HepG2 (cell line): ENCODE measurements around the gene SDE2. TPM values are rescaled to one million over a fixed set of nuclear protein-coding genes. Genes with fewer than 3 reads are reported as not detected.

Experiments
- CBFB ChIP-seq: sonication (generic); formaldehyde crosslinking; IDR thresholded peaks from 2 replicates; pipeline ENCODE4 v1.4.0; 2020; ENCODE audit warnings: missing genetic modification reagents
- CENPX ChIP-seq: sonication (generic); formaldehyde crosslinking; IDR thresholded peaks from 2 replicates; pipeline ENCODE4 v1.9.0; 2021; ENCODE audit warnings: mild to moderate bottlenecking, missing genetic modification reagents, moderate library complexity
- EEA1 ChIP-seq: sonication (generic); formaldehyde crosslinking; IDR thresholded peaks from 2 replicates; pipeline ENCODE4 v1.5.1; 2020; ENCODE audit warnings: mild to moderate bottlenecking, missing genetic modification reagents, borderline replicate concordance
- IRF2 ChIP-seq: IDR thresholded peaks from 2 replicates; pipeline ENCODE4 v1.6.1; 2018; ENCODE audit warnings: missing genetic modification reagents, missing compliant biosample characterization
- PHF20 ChIP-seq: sonication (generic); formaldehyde crosslinking; IDR thresholded peaks from 2 replicates; pipeline ENCODE4 v1.5.0; 2020; ENCODE audit warnings: mild to moderate bottlenecking, missing genetic modification reagents
- RARA ChIP-seq: IDR thresholded peaks from 2 replicates; pipeline ENCODE4 v1.6.1; 2016; ENCODE audit warnings: missing genetic modification reagents, missing compliant biosample characterization
- SAP130 ChIP-seq: IDR thresholded peaks from 2 replicates; pipeline ENCODE4 v1.6.1; 2016; ENCODE audit warnings: low read depth
- TFAP4 ChIP-seq: sonication (generic); IDR thresholded peaks from 2 replicates; pipeline ENCODE4 v1.6.1; 2016; ENCODE audit warnings: low read depth, borderline replicate concordance
- XBP1 ChIP-seq: sonication (generic); formaldehyde crosslinking; IDR thresholded peaks from 2 replicates; pipeline ENCODE4 v1.5.0; 2020; ENCODE audit warnings: missing genetic modification reagents
- YY1 ChIP-seq: IDR thresholded peaks from 2 replicates; pipeline ENCODE4 v1.6.1; 2011; ENCODE audit warnings: low read length, low read depth, moderate library complexity, mild to moderate bottlenecking; ENCODE audit not compliant: insufficient read depth, insufficient replicate concordance
- ZC3H13 ChIP-seq: sonication (generic); formaldehyde crosslinking; IDR thresholded peaks from 2 replicates; pipeline ENCODE4 v1.8.1; 2023; ENCODE audit warnings: mild to moderate bottlenecking, missing genetic modification reagents, moderate library complexity
- ZNF20 ChIP-seq: sonication (generic); formaldehyde crosslinking; IDR thresholded peaks from 2 replicates; pipeline ENCODE4 v1.4.0; 2020; ENCODE audit warnings: mild to moderate bottlenecking, moderate library complexity, missing genetic modification reagents
- ZNF24 ChIP-seq: fragments of 450-650 bp; IDR thresholded peaks from 2 replicates; pipeline ENCODE4 v1.6.1; 2017; ENCODE audit warnings: antibody characterized with exemption, mild to moderate bottlenecking
- ZNF256 ChIP-seq: sonication (generic); formaldehyde crosslinking; conservative IDR thresholded peaks from 2 replicates; pipeline ENCODE4 v1.4.0; 2020; ENCODE audit warnings: missing genetic modification reagents
- ZNF407 ChIP-seq: sonication (generic); formaldehyde crosslinking; IDR thresholded peaks from one replicate; pipeline ENCODE4 v1.5.1; 2020; ENCODE audit warnings: mild to moderate bottlenecking, missing genetic modification reagents; ENCODE audit errors: not compliant biosample characterization
- ZNF446 ChIP-seq: sonication (generic); formaldehyde crosslinking; IDR thresholded peaks from 2 replicates; pipeline ENCODE4 v1.5.0; 2020; ENCODE audit warnings: mild to moderate bottlenecking, missing genetic modification reagents
- ZNF580 ChIP-seq: IDR thresholded peaks from 2 replicates; pipeline ENCODE4 v1.6.1; 2016; ENCODE audit warnings: low read depth, borderline replicate concordance
- ZNF605 ChIP-seq: sonication (generic); formaldehyde crosslinking; IDR thresholded peaks from 2 replicates; pipeline ENCODE4 v1.8.0; 2022; ENCODE audit warnings: mild to moderate bottlenecking, missing genetic modification reagents
- ZNF776 ChIP-seq: sonication (generic); formaldehyde crosslinking; IDR thresholded peaks from 2 replicates; pipeline ENCODE4 v1.4.0; 2020; ENCODE audit warnings: mild to moderate bottlenecking, missing genetic modification reagents
- ZNF780A ChIP-seq: sonication (generic); formaldehyde crosslinking; IDR thresholded peaks from 2 replicates; pipeline ENCODE4 v1.8.0; 2022; ENCODE audit warnings: mild to moderate bottlenecking, missing genetic modification reagents, moderate library complexity
- ZNF850 ChIP-seq: sonication (generic); formaldehyde crosslinking; conservative IDR thresholded peaks from 2 replicates; pipeline ENCODE4 v1.9.0; 2021; ENCODE audit warnings: mild to moderate bottlenecking, missing genetic modification reagents
- ZNF883 ChIP-seq: sonication (generic); formaldehyde crosslinking; IDR thresholded peaks from 2 replicates; pipeline ENCODE4 v1.5.1; 2020; ENCODE audit warnings: mild to moderate bottlenecking, missing genetic modification reagents; ENCODE audit errors: not compliant biosample characterization
- polyA plus RNA-seq, 8 experiments: library from polyadenylated mRNA; depleted of rRNA in 3 of 8; stranded (reverse) in 7 of 8; unstranded in 1 of 8; fragments of >200 nt; fragmentation: Illumina TruSeq in 4 of 8; extraction: Trizol in 4 of 8; gene quantifications; 2 replicates each; pipeline versions ENCODE4 v1.2.1 to v1.2.3, GENCODE V29; 2011 to 2016; ENCODE audit warnings: low read depth in 4 of 8, missing spikeins in 1 of 8, mixed read lengths in 1 of 8; ENCODE audit not compliant: insufficient read depth in 1 of 8
- total RNA-seq, 5 experiments: library from RNA; depleted of rRNA; stranded (reverse); fragments of >200 nt; fragmentation: Illumina TruSeq; extraction: Trizol; gene quantifications; 2 replicates each; pipeline ENCODE4 v1.2.3, GENCODE V29; 2016; ENCODE audit warnings: low read depth in 1 of 5

SDE2 gene
- total and polyA plus RNA-seq, 2 of the 13 experiments (the other 11 are each of a cell fraction or from before 2014, with no cell fraction given) = 10.8 to 19.6 TPM

- 0 out of 2 replicates have a peak, but pooled peaks have one; percentile 61 for TF ChIP-seq ZNF580
- TF ChIP-seq ZNF20 (CRISPR knock-in tag) = no peak
- no peak for TF ChIP-seq CENPX (CRISPR knock-in tag)
- peak; percentile 54; the same call in 1 of the 2 replicates for TF ChIP-seq TFAP4
- TF ChIP-seq ZNF256 = 0 out of 2 replicates have a peak, but pooled peaks have one; percentile 31
- no peak for TF ChIP-seq ZNF446 (CRISPR knock-in tag)
- peak; percentile 86 for TF ChIP-seq PHF20
- TF ChIP-seq ZNF883 (CRISPR knock-in tag) = peak; percentile 63
- peak; percentile 91 for TF ChIP-seq YY1
- peak; percentile 98 for TF ChIP-seq SAP130 (CRISPR knock-in tag)
- peak; percentile 57 for TF ChIP-seq CBFB
- peak; percentile 64 for TF ChIP-seq ZNF605 (CRISPR knock-in tag)
- TF ChIP-seq ZNF776 = peak; percentile 33; the same call in 1 of the 2 replicates
- no peak for TF ChIP-seq ZNF780A (CRISPR knock-in tag)
- no peak; the same call in 1 of the 2 replicates for TF ChIP-seq RARA (CRISPR knock-in tag)
- TF ChIP-seq ZNF24 = no peak
- peak; percentile 83 for TF ChIP-seq IRF2
- TF ChIP-seq EEA1 (CRISPR knock-in tag) = peak; percentile 39; the same call in 1 of the 2 replicates
- TF ChIP-seq XBP1 (CRISPR knock-in tag) = no peak
- no peak for TF ChIP-seq ZNF850 (CRISPR knock-in tag)
- no peak for TF ChIP-seq ZC3H13 (CRISPR knock-in tag)
- peak; percentile 62 for TF ChIP-seq ZNF407
Observed at GRCh38 chr1:225999227-225999911, at the start of gene SDE2 (continued).
